IMR-90 (cell line): Measurements from ENCODE around the gene HOXD8. TPM values are rescaled to one million over a fixed set of nuclear protein-coding genes. Genes with fewer than 3 reads are reported as not detected.

Experiments
- ATAC-seq: fragments of 200-7000 bp; cut with Tn5 transposase; 2 replicates; pipeline ENCODE4 v1.9.1; 2020; ENCODE audit warnings: low read depth, mild to moderate bottlenecking, moderate library complexity
- BruUV-seq: library from RNA; stranded (reverse); fragments of 400-500 nt; replicated peaks from 2 replicates; lab custom pipeline; 2021; lab: Mats Ljungman, UMichigan
- CTCF ChIA-PET: fragments of 300-600 bp; formaldehyde crosslinking; extraction: SDS; loops from one replicate; lab custom pipeline; 2021; ENCODE audit warnings: antibody characterized with exemption; lab: Yijun Ruan, JAX
- POLR2A ChIA-PET: fragments of 300-600 bp; sonication (Branson Sonifier 250); formaldehyde crosslinking; loops from one replicate; lab custom pipeline; 2022; ENCODE audit warnings: antibody characterized with exemption; ENCODE audit not compliant: unreplicated experiment; lab: Charles Lee
- DNase-seq: peaks from one replicate; pipeline ENCODE4 v3.0.0; 2013
- H2AFZ ChIP-seq: replicated peaks from 2 replicates; pipeline ENCODE3; 2013; ENCODE audit warnings: low read length, mild to moderate bottlenecking; ENCODE audit not compliant: poor library complexity
- H2AK5ac ChIP-seq: 2 replicates; pipeline ENCODE4 v1.6.1; 2013; ENCODE audit warnings: low read depth, low read length, inconsistent platforms
- H2AK9ac ChIP-seq: replicated peaks from 2 replicates; pipeline ENCODE3; 2013; ENCODE audit warnings: mild to moderate bottlenecking, low read depth, low read length, moderate library complexity; ENCODE audit not compliant: poor library complexity
- H2BK120ac ChIP-seq: 2 replicates; pipeline ENCODE4 v1.6.1; 2013; ENCODE audit warnings: low read depth, low read length, inconsistent platforms
- H2BK15ac ChIP-seq: 3 replicates; pipeline ENCODE4 v1.6.1; 2013; ENCODE audit warnings: low read depth, low read length, inconsistent platforms
- H2BK20ac ChIP-seq: 2 replicates; pipeline ENCODE4 v1.6.1; 2013; ENCODE audit warnings: low read depth, mild to moderate bottlenecking, inconsistent platforms, low read length, moderate library complexity
- H2BK5ac ChIP-seq: 2 replicates; pipeline ENCODE4 v1.6.1; 2013; ENCODE audit warnings: mild to moderate bottlenecking, low read depth, low read length, inconsistent platforms; ENCODE audit not compliant: poor library complexity, severe bottlenecking
- H3K14ac ChIP-seq: replicated peaks from 2 replicates; pipeline ENCODE4 v1.6.1; 2013; ENCODE audit warnings: low read depth, low read length, inconsistent platforms
- H3K18ac ChIP-seq: 2 replicates; pipeline ENCODE4 v1.6.1; 2013; ENCODE audit warnings: low read depth, low read length, control low read depth
- H3K23ac ChIP-seq: 2 replicates; pipeline ENCODE4 v1.6.1; 2013; ENCODE audit warnings: low read depth, low read length, inconsistent platforms
- H3K27ac ChIP-seq: 2 replicates; pipeline ENCODE4 v1.5.1; 2013; ENCODE audit warnings: mild to moderate bottlenecking, control low read depth, low read length; ENCODE audit not compliant: insufficient read depth
- H3K27me3 ChIP-seq: 2 replicates; pipeline ENCODE4 v1.6.1; 2013; ENCODE audit warnings: low read length; ENCODE audit not compliant: control insufficient read depth, insufficient read depth
- H3K36me3 ChIP-seq: 2 replicates; pipeline ENCODE4 v1.6.1; 2013; ENCODE audit warnings: low read length, mixed read lengths; ENCODE audit not compliant: control insufficient read depth, insufficient read depth
- H3K4ac ChIP-seq: 2 replicates; pipeline ENCODE4 v1.6.1; 2013; ENCODE audit warnings: low read depth, low read length, inconsistent platforms
- H3K4me1 ChIP-seq: 2 replicates; pipeline ENCODE4 v1.6.1; 2013; ENCODE audit warnings: low read length, mixed read lengths; ENCODE audit not compliant: control insufficient read depth, insufficient read depth
- H3K4me2 ChIP-seq: 2 replicates; pipeline ENCODE4 v1.6.1; 2013; ENCODE audit warnings: low read depth, mild to moderate bottlenecking, control low read depth, low read length, moderate library complexity
- H3K4me3 ChIP-seq: 2 replicates; pipeline ENCODE4 v1.5.1; 2013; ENCODE audit warnings: low read depth, mild to moderate bottlenecking, control low read depth, low read length, moderate library complexity; ENCODE audit not compliant: insufficient read depth
- H3K56ac ChIP-seq: 2 replicates; pipeline ENCODE4 v1.6.1; 2013; ENCODE audit warnings: low read length, inconsistent platforms; ENCODE audit not compliant: insufficient read depth; ENCODE audit errors: extremely low read depth
- H3K79me1 ChIP-seq, 2 experiments: 2 replicates each; pipeline ENCODE4 v1.6.1; 2013; ENCODE audit warnings: low read length in 2 of 2, inconsistent platforms in 1 of 2, low read depth in 1 of 2
- H3K9ac ChIP-seq: 2 replicates; pipeline ENCODE4 v1.6.1; 2013; ENCODE audit warnings: low read depth, low read length, control low read depth
- H3K9me1 ChIP-seq: 2 replicates; pipeline ENCODE4 v1.6.1; 2013; ENCODE audit warnings: low read length, inconsistent platforms; ENCODE audit not compliant: insufficient read depth
- H3K9me3 ChIP-seq: 2 replicates; pipeline ENCODE4 v1.6.1; 2013; ENCODE audit warnings: low read length; ENCODE audit not compliant: control insufficient read depth, insufficient read depth
- H4K20me1 ChIP-seq: 2 replicates; pipeline ENCODE4 v1.6.1; 2013; ENCODE audit warnings: low read length, inconsistent platforms; ENCODE audit not compliant: insufficient read depth
- H4K5ac ChIP-seq: 2 replicates; pipeline ENCODE4 v1.6.1; 2013; ENCODE audit warnings: mild to moderate bottlenecking, low read depth, low read length, control low read depth
- H4K8ac ChIP-seq, 2 experiments: 2 replicates each; pipeline ENCODE4 v1.6.1; 2013; ENCODE audit warnings: low read depth in 2 of 2, low read length in 2 of 2, control low read depth in 1 of 2, inconsistent platforms in 1 of 2
- H4K91ac ChIP-seq: 2 replicates; pipeline ENCODE4 v1.6.1; 2013; ENCODE audit warnings: low read depth, low read length, inconsistent platforms; ENCODE audit not compliant: insufficient read depth
- BHLHE40 ChIP-seq: fragments of 150-350 bp; IDR thresholded peaks from 2 replicates; pipeline ENCODE4 v1.6.1; 2016; ENCODE audit warnings: mild to moderate bottlenecking, low read depth, low read length
- CEBPB ChIP-seq: IDR thresholded peaks from 2 replicates; pipeline ENCODE4 v1.6.1; 2012; ENCODE audit warnings: low read depth, low read length, improper control_type of control experiment
- CHD1 ChIP-seq: IDR thresholded peaks from 2 replicates; pipeline ENCODE4 v1.6.1; 2012; ENCODE audit warnings: low read depth, low read length, improper control_type of control experiment
- FOS ChIP-seq: fragments of 150-350 bp; IDR thresholded peaks from 2 replicates; pipeline ENCODE4 v1.6.1; 2016; ENCODE audit warnings: low read depth, low read length
- MAFK ChIP-seq: IDR thresholded peaks from 2 replicates; pipeline ENCODE4 v1.6.1; 2012; ENCODE audit warnings: low read depth, low read length, improper control_type of control experiment
- MAZ ChIP-seq: IDR thresholded peaks from 2 replicates; pipeline ENCODE4 v1.6.1; 2012; ENCODE audit warnings: low read depth, mild to moderate bottlenecking, low read length, improper control_type of control experiment, moderate library complexity, borderline replicate concordance
- MXI1 ChIP-seq: IDR thresholded peaks from 2 replicates; pipeline ENCODE4 v1.6.1; 2012; ENCODE audit warnings: low read depth, mild to moderate bottlenecking, low read length, moderate library complexity, borderline replicate concordance
- NFE2L2 ChIP-seq: fragments of 150-350 bp; IDR thresholded peaks from 2 replicates; pipeline ENCODE4 v1.6.1; 2016; ENCODE audit warnings: low read depth, mild to moderate bottlenecking, low read length
- POLR2A ChIP-seq: IDR thresholded peaks from 2 replicates; pipeline ENCODE4 v1.6.1; 2012; ENCODE audit warnings: mild to moderate bottlenecking, low read depth, low read length
- RAD21 ChIP-seq: IDR thresholded peaks from 2 replicates; pipeline ENCODE4 v1.6.1; 2012; ENCODE audit warnings: low read length, improper control_type of control experiment
- RCOR1 ChIP-seq: IDR thresholded peaks from 2 replicates; pipeline ENCODE4 v1.6.1; 2012; ENCODE audit warnings: mild to moderate bottlenecking, low read length, improper control_type of control experiment; ENCODE audit not compliant: insufficient replicate concordance
- RFX5 ChIP-seq: IDR thresholded peaks from 2 replicates; pipeline ENCODE4 v1.8.0; 2012; ENCODE audit warnings: low read depth, mild to moderate bottlenecking, low read length, moderate library complexity
- SMC3 ChIP-seq: fragments of 150-350 bp; IDR thresholded peaks from 2 replicates; pipeline ENCODE4 v1.6.1; 2016; ENCODE audit warnings: low read depth, mild to moderate bottlenecking, antibody characterized with exemption, low read length, moderate library complexity
- WGBS, 2 experiments: methylation state at CpG; one replicate each; pipeline versions ENCODE4 v1.1.5 to v1.1.7; 2013; ENCODE audit warnings: missing lambda C conversion rate in 2 of 2; ENCODE audit not compliant: insufficient read length in 1 of 2; ENCODE audit errors: extremely low coverage in 2 of 2; 5-methylcytosine and 5-hydroxymethylcytosine counted together
- dilution Hi-C: fragments of 300-500 bp; cut with HindIII; formaldehyde crosslinking; loops from one replicate; pipeline ENCODE4 v1.14.3; 2018; ENCODE audit warnings: low sequenced_read_pairs; ENCODE audit not compliant: unreplicated experiment
- in situ Hi-C: fragments of 300-500 bp; cut with MboI; formaldehyde crosslinking; loops from 3 replicates; pipeline ENCODE4 v1.14.3; 2019; ENCODE audit warnings: low sequenced_read_pairs, inconsistent platforms, mixed read lengths
- intact Hi-C: fragments of 100-400 bp; cut with micrococcal nuclease; formaldehyde crosslinking; loops from 2 replicates; pipeline ENCODE4 v1.10.0; 2022
- polyA plus RNA-seq, 3 experiments: library from polyadenylated mRNA; depleted of rRNA; stranded (reverse); fragments of >200 nt; gene quantifications; 2 replicates each; pipeline ENCODE4 v1.2.3, GENCODE V29; 2012; ENCODE audit warnings: low replicate concordance in 1 of 3
- total RNA-seq: library from RNA; depleted of rRNA; stranded (reverse); fragments of >200 nt; gene quantifications from 2 replicates; pipeline ENCODE4 v1.2.3, GENCODE V29; 2012
- TF ChIP-seq, protein P1 (sequence below): fragments of 150-350 bp; IDR thresholded peaks from 2 replicates; pipeline ENCODE4 v1.6.1; 2016; ENCODE audit warnings: low read depth, mild to moderate bottlenecking, low read length, moderate library complexity, borderline replicate concordance
- TF ChIP-seq, protein P2 (sequence below): conservative IDR thresholded peaks from 2 replicates; pipeline ENCODE4 v1.5.1; 2012; ENCODE audit warnings: mild to moderate bottlenecking, low read depth, low read length, improper control_type of control experiment

HOXD8 gene
- total and polyA plus RNA-seq, 2 of the 4 experiments (the other 2 are of a cell fraction), result not detected

DNA sequence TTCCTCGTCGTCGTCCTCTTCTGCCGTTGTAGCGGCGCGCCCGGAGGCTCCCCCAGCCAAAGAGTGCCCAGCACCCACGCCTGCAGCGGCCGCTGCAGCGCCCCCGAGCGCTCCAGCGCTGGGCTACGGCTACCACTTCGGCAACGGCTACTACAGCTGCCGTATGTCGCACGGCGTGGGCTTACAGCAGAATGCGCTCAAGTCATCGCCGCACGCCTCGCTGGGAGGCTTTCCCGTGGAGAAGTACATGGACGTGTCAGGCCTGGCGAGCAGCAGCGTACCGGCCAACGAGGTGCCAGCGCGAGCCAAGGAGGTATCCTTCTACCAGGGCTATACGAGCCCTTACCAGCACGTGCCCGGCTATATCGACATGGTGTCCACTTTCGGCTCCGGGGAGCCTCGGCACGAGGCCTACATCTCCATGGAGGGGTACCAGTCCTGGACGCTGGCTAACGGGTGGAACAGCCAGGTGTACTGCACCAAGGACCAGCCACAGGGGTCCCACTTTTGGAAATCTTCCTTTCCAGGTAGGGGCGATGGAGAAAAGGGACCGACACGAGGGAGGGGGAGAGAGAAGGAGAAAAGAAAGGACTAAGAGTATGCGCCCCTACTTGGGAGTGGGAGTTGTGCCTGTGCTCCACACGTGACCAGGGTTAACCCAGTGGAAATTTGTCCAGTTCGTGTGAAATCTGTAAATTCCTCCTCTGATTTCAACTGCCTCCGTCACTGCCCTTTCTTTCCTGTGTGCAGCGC, 36.2 kb upstream of the HOXD8 start:
- Histone ChIP-seq H3K9me3 (peaks cover 9% of the 10 kb centered on the region), H3K27ac (no peak overlapping the region), H4K20me1 (no peaks in the 10 kb centered on the region), H3K4me3 (no peak overlapping the region; the same call in 1 of the 2 replicates), H4K8ac (no peak overlapping the region), H3K9me1 (no peaks in the 10 kb centered on the region), H3K9ac (no peak overlapping the region), H4K5ac (no peak overlapping the region), H3K4me1 (peaks cover 3% of the 10 kb centered on the region; the same call in 1 of the 2 replicates), H3K14ac (no peak overlapping the region), H2BK20ac (no peak overlapping the region), H4K91ac (no peak overlapping the region), H3K4ac (no peak overlapping the region), H2BK120ac (no peak overlapping the region), H3K18ac (no peak overlapping the region), H3K23ac (no peak overlapping the region), H2BK15ac (no peak overlapping the region), H3K4me2 (peak overlapping the region; percentile 20; the same call in 1 of the 2 replicates), H3K56ac (no peak overlapping the region), H3K36me3 (no peaks in the 10 kb centered on the region), H2BK5ac (no peak overlapping the region), H3K79me1 (no peaks in the 10 kb centered on the region), H2AK9ac (no peak overlapping the region), H3K27me3 (peaks cover 90% of the 10 kb centered on the region), H2AFZ (peak overlapping the region; percentile 57), H2AK5ac (no peak overlapping the region)
- no peak for ATAC-seq
- no TSS peak for BruUV-seq
- ChIA-PET CTCF (no interaction called here), POLR2A (no interaction called here)
- 3% methylated on average over 14 of the region's 53 CpGs; no CpG with 5 or more reads in 1 of the 2 experiments for WGBS, 2 experiments
- dilution Hi-C loops, result no loop called here
- intact Hi-C loops, result loop anchor here (10.0 kb wide), 1 partner anchor 1389 kb away; no protein-coding TSS in a partner anchor
- in situ Hi-C loops, result loop anchor here (10.0 to 25.0 kb wide), 4 partner anchors 409 to 1356 kb away; no protein-coding TSS in a partner anchor
- no peak for DNase-seq
- no peak for TF ChIP-seq POLR2A
- TF ChIP-seq FOS, result no peak
- no peak for TF ChIP-seq MAFK
- TF ChIP-seq MXI1, result no peak
- TF ChIP-seq MAZ, result no peak
- no peak for TF ChIP-seq SMC3
- no peak for TF ChIP-seq CHD1
- TF ChIP-seq, protein P1, sequence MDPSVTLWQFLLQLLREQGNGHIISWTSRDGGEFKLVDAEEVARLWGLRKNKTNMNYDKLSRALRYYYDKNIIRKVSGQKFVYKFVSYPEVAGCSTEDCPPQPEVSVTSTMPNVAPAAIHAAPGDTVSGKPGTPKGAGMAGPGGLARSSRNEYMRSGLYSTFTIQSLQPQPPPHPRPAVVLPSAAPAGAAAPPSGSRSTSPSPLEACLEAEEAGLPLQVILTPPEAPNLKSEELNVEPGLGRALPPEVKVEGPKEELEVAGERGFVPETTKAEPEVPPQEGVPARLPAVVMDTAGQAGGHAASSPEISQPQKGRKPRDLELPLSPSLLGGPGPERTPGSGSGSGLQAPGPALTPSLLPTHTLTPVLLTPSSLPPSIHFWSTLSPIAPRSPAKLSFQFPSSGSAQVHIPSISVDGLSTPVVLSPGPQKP, result no peak
- TF ChIP-seq RAD21, result no peak
- no peak for TF ChIP-seq CEBPB
- TF ChIP-seq RCOR1, result no peak
- TF ChIP-seq, protein P2, sequence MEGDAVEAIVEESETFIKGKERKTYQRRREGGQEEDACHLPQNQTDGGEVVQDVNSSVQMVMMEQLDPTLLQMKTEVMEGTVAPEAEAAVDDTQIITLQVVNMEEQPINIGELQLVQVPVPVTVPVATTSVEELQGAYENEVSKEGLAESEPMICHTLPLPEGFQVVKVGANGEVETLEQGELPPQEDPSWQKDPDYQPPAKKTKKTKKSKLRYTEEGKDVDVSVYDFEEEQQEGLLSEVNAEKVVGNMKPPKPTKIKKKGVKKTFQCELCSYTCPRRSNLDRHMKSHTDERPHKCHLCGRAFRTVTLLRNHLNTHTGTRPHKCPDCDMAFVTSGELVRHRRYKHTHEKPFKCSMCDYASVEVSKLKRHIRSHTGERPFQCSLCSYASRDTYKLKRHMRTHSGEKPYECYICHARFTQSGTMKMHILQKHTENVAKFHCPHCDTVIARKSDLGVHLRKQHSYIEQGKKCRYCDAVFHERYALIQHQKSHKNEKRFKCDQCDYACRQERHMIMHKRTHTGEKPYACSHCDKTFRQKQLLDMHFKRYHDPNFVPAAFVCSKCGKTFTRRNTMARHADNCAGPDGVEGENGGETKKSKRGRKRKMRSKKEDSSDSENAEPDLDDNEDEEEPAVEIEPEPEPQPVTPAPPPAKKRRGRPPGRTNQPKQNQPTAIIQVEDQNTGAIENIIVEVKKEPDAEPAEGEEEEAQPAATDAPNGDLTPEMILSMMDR, result no peak
- TF ChIP-seq BHLHE40, result no peak
- TF ChIP-seq RFX5, result no peak
- no peak for TF ChIP-seq NFE2L2
